Keratinocyte (primary cell): ENCODE data around the gene F12. TPM values are rescaled to one million over a fixed set of nuclear protein-coding genes. Genes with fewer than 3 reads are reported as not detected.
A peak's percentile ranks its signal among the peaks of the same experiment; 100 is the strongest.

Experiments
- DNase-seq: peaks from one replicate; pipeline ENCODE4 v3.0.0-alpha.2; 2011; ENCODE audit warnings: low read depth, missing footprints, low spot score
- FAIRE-seq: peaks from 2 replicates; lab custom pipeline; 2011; peaks lifted over from hg19 to GRCh38; lab: Jason Lieb, UNC
- H2AFZ ChIP-seq: 2 replicates; pipeline ENCODE4 v1.6.0; 2012; ENCODE audit warnings: low read length, control low read depth, inconsistent platforms; ENCODE audit not compliant: control insufficient read depth
- H3K27ac ChIP-seq: 2 replicates; pipeline ENCODE4 v1.5.1; 2011; ENCODE audit warnings: low read length; ENCODE audit not compliant: control insufficient read depth, insufficient read depth
- H3K27me3 ChIP-seq: 3 replicates; pipeline ENCODE4 v1.6.0; 2011; ENCODE audit warnings: low read length; ENCODE audit not compliant: control insufficient read depth, insufficient read depth; ENCODE audit errors: extremely low read depth
- H3K36me3 ChIP-seq, 2 experiments: 2 replicates in 1 of 2; 3 replicates in 1 of 2; pipeline ENCODE4 v1.5.1; 2011; ENCODE audit warnings: low read length in 2 of 2, mild to moderate bottlenecking in 1 of 2; ENCODE audit not compliant: control insufficient read depth in 2 of 2, insufficient read depth in 2 of 2; ENCODE audit errors: extremely low read depth in 1 of 2
- H3K4me1 ChIP-seq: 3 replicates; pipeline ENCODE4 v1.5.1; 2011; ENCODE audit warnings: low read length; ENCODE audit not compliant: control insufficient read depth, insufficient read depth; ENCODE audit errors: extremely low read depth
- H3K4me2 ChIP-seq: 3 replicates; pipeline ENCODE4 v1.6.0; 2011; ENCODE audit warnings: low read depth, low read length; ENCODE audit not compliant: control insufficient read depth, insufficient read depth; ENCODE audit errors: extremely low read depth
- H3K4me3 ChIP-seq, 3 experiments: fragments of 200-600 bp in 1 of 3; sonication (generic) in 1 of 3; 2 replicates in 2 of 3; 3 replicates in 1 of 3; pipeline ENCODE4 v1.5.1; 2011 to 2016; ENCODE audit warnings: low read length in 3 of 3, mild to moderate bottlenecking in 3 of 3, control low read depth in 2 of 3, inconsistent platforms in 1 of 3, low read depth in 1 of 3, mixed read lengths in 1 of 3, mixed run types in 1 of 3, moderate library complexity in 1 of 3; ENCODE audit not compliant: control insufficient read depth in 2 of 3, insufficient read depth in 2 of 3; ENCODE audit errors: extremely low read depth in 1 of 3
- H3K79me2 ChIP-seq: 2 replicates; pipeline ENCODE4 v1.6.0; 2012; ENCODE audit warnings: low read length; ENCODE audit not compliant: control insufficient read depth, insufficient read depth
- H3K9ac ChIP-seq: 3 replicates; pipeline ENCODE4 v1.6.0; 2011; ENCODE audit warnings: low read length; ENCODE audit not compliant: control insufficient read depth, insufficient read depth; ENCODE audit errors: extremely low read depth
- H3K9me1 ChIP-seq: 3 replicates; pipeline ENCODE4 v1.6.0; 2011; ENCODE audit warnings: low read length; ENCODE audit not compliant: control insufficient read depth, insufficient read depth; ENCODE audit errors: extremely low read depth
- H3K9me3 ChIP-seq: 2 replicates; pipeline ENCODE4 v1.5.1; 2012; ENCODE audit warnings: low read depth, low read length; ENCODE audit not compliant: control insufficient read depth
- H4K20me1 ChIP-seq: 3 replicates; pipeline ENCODE4 v1.6.0; 2011; ENCODE audit warnings: low read length; ENCODE audit not compliant: control insufficient read depth, insufficient read depth; ENCODE audit errors: extremely low read depth
- EZH2 ChIP-seq: IDR thresholded peaks from one replicate; pipeline ENCODE4 v1.6.1; 2012; ENCODE audit warnings: inconsistent platforms, mild to moderate bottlenecking, low read length, moderate library complexity
- dilution Hi-C: fragments of 300-500 bp; cut with MboI; formaldehyde crosslinking; loops from one replicate; pipeline ENCODE4 v1.7.0; 2020; ENCODE audit warnings: low sequenced_read_pairs; ENCODE audit not compliant: extremely low pct_ligation_motif_present
- polyA plus RNA-seq, 5 experiments: library from polyadenylated mRNA; depleted of rRNA in 3 of 5; stranded (reverse) in 3 of 5; stranded (forward) in 1 of 5; unstranded in 1 of 5; fragments of >200 nt; gene quantifications; 1 replicate in 1 of 5; 2 replicates in 3 of 5; 3 replicates in 1 of 5; pipeline versions ENCODE4 v1.2.1 to v1.2.3, GENCODE V29; 2011 to 2012; ENCODE audit warnings: missing spikeins in 2 of 5, low read depth in 1 of 5, low replicate concordance in 1 of 5
- TF ChIP-seq, protein P1 (sequence below), 3 experiments: IDR thresholded peaks in 1 of 3; conservative IDR thresholded peaks in 1 of 3; optimal IDR thresholded peaks in 1 of 3; 2 replicates in 2 of 3; 3 replicates in 1 of 3; pipeline versions ENCODE3 to v1.5.1; 2011; ENCODE audit warnings: low read length in 3 of 3, mild to moderate bottlenecking in 3 of 3, moderate library complexity in 2 of 3, control low read depth in 1 of 3, inconsistent platforms in 1 of 3; ENCODE audit not compliant: insufficient read depth in 2 of 3; ENCODE audit errors: extremely low read depth in 1 of 3

F12 gene
- polyA plus RNA-seq, 1 donor (not counting 4 experiments of a cell fraction or from before 2014, with no cell fraction given): 7.7 TPM

DNA sequence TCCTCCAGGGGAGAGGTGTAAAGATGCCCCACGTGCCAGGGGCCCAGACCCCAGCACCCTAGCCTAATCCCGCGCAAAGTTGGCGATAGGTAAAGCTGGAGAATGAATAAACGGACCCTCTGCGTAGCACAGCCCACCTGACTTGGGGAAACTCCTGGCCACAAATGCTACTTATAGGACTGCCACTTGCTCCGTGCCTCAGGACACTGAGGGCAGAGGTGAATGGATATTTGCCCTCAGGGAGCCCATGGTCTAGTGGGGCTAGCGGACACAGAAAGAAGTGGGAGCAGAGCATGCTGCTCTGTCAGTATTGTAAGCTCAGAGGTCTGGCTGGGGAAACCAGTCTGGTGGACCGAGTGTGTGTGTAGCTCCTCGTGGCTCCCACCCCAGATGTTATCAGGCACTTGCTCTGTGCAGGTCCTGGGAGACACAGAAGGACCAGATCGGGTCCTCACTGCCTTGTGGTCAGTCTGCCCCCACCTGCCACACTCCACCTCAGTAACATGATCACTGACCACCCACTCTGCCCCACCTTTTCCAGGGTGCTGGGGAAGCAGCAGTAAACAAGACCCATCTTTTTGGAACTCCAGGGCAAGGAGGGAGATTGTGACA lies 18.0 kb upstream of the F12 start:
- DNase-seq (no peak), FAIRE-seq (no peak)
- H2AFZ ChIP-seq: no peak overlapping the region
- H3K9ac ChIP-seq: peak overlapping the region; percentile 89
- no peak for TF ChIP-seq EZH2
- TF ChIP-seq, protein P1, sequence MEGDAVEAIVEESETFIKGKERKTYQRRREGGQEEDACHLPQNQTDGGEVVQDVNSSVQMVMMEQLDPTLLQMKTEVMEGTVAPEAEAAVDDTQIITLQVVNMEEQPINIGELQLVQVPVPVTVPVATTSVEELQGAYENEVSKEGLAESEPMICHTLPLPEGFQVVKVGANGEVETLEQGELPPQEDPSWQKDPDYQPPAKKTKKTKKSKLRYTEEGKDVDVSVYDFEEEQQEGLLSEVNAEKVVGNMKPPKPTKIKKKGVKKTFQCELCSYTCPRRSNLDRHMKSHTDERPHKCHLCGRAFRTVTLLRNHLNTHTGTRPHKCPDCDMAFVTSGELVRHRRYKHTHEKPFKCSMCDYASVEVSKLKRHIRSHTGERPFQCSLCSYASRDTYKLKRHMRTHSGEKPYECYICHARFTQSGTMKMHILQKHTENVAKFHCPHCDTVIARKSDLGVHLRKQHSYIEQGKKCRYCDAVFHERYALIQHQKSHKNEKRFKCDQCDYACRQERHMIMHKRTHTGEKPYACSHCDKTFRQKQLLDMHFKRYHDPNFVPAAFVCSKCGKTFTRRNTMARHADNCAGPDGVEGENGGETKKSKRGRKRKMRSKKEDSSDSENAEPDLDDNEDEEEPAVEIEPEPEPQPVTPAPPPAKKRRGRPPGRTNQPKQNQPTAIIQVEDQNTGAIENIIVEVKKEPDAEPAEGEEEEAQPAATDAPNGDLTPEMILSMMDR (optimal IDR thresholded peaks at IDR 0.05 in 1 of 3, IDR thresholded peaks at IDR 0.05 in 1 of 3, conservative IDR thresholded peaks at IDR 0.05 in 1 of 3; ENCODE audit: extremely low read depth in 1 of 3, insufficient read depth in 2 of 3, low read length in 3 of 3): no peak
- peak overlapping the region; percentile 100 for H3K4me2 ChIP-seq
- H3K9me3 ChIP-seq: no peaks in the 10 kb centered on the region
- dilution Hi-C loops: no loop called here
- H3K4me1 ChIP-seq: peaks cover 56% of the 10 kb centered on the region
- H3K4me3 ChIP-seq: peak overlapping the region; percentile 77 to 93 (median 86)
- peaks cover 7 to 20% of the 10 kb centered on the region in 2 experiments for H3K36me3 ChIP-seq
- H3K79me2 ChIP-seq: peaks cover 33% of the 10 kb centered on the region
- H4K20me1 ChIP-seq: no peaks in the 10 kb centered on the region
- H3K27me3 ChIP-seq: no peaks in the 10 kb centered on the region
- H3K9me1 ChIP-seq: no peaks in the 10 kb centered on the region
- H3K27ac ChIP-seq: peak overlapping the region; percentile 86

DNA sequence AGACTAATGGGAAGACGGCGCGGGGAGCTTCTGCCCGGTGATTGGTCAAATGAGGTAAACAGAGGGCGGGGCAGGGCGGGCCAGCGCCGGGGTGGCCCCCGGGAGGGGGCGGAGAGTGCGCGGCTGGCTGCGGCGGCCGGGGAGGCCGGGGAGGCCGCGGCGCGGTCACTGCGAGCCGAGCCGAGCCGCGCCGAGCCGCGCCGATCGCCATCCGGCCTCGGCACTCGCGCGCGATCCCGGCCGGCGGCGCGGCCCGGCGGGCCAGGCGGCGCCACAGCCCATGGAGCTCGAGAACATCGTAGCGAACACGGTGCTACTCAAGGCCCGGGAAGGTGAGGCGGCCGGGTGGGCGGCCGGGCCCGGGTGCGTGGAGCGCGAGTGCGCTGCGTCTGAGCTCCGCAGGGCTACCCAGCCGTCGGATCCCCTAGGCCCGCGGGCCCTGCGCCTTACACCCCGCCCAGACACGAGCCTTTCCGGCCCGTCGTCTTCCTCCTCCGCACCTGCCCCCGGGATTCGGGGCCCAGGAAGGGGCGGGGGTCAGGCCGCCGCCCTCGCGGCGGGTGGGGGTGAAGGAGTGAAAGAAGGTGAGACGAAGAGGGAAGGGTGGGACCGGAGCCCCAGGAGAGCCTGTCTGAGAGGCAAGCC lies 17.3 kb upstream of the F12 start, which contains the start of gene GRK6:
Gene GRK6 (plus strand): TSS at position 111 of the 645 bp plus-strand sequence. CDS start 170 bp downstream, at position 281.
- DNase-seq: no peak
- no peaks in the 10 kb centered on the region for H3K9me3 ChIP-seq
- no peaks in the 10 kb centered on the region for H3K27me3 ChIP-seq
- peak within 1 kb of the TSS; percentile 77 to 93 (median 86) for H3K4me3 ChIP-seq
- H3K9ac ChIP-seq: peak within 1 kb of the TSS; percentile 89
- H2AFZ ChIP-seq: peak within 1 kb of the TSS; percentile 94
- dilution Hi-C loops: no loop called here
- peak within 1 kb of the TSS; percentile 100 for H3K4me2 ChIP-seq
- no peaks in the 10 kb centered on the region for H4K20me1 ChIP-seq
- TF ChIP-seq, protein P1 (optimal IDR thresholded peaks at IDR 0.05 in 1 of 3, IDR thresholded peaks at IDR 0.05 in 1 of 3, conservative IDR thresholded peaks at IDR 0.05 in 1 of 3; ENCODE audit: extremely low read depth in 1 of 3, insufficient read depth in 2 of 3, low read length in 3 of 3): no peak
- no peak for TF ChIP-seq EZH2
- H3K79me2 ChIP-seq: peaks cover 31% of the 10 kb centered on the region
- FAIRE-seq: no peak
- H3K27ac ChIP-seq: peak within 1 kb of the TSS; percentile 88
- H3K9me1 ChIP-seq: no peaks in the 10 kb centered on the region
- H3K36me3 ChIP-seq: peaks cover 3 to 14% of the 10 kb centered on the region in 2 experiments
- H3K4me1 ChIP-seq: peaks cover 49% of the 10 kb centered on the region
